ENCODE data around the gene PGBD5.

PGBD5 gene

DNA sequence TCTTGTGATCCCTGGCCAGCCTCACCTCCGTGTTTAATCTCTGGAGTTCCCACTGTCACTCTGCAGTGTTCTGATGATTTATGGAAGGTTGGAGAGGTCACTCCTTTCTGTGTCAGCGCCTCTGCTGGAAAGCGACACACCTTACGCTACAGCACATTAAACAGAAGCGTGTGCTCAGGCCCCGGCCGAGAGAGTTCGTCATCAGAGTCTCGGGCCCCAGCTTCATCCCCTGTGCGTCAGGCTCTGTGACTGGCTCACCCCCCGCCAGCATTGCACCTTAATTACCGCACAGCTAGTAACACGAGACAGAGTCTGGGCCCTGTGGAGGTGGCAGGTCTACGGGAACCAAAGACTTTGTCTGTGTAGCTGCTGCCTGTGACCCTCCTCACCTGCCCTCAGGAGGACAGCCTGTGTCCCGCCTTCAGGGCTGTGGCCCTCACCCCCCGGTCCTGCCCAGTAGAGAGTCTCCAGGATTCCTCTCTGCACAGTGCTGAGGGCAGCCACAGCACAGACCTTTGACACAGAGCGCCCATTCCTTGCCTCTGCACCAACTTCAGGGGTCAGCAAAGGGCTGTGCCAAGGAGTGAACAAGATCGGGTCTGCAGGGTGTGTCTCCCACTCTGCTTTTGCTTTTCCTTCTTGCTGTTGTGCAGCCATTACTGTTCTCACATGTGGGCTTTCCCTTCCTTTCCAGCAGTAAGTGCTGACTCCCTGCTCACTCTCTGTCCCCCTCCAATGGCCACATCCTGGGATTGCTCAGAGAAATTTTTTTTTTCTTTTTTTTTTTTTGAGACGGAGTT lies 157.6 kb downstream of the PGBD5 start:
- DNase-seq: peak; percentile 86
- Histone ChIP-seq H3K4me2 (ENCODE audit: low read length, poor library complexity, severe bottlenecking) (no peak overlapping the region), H3K9ac (ENCODE audit: low read length) (no peak overlapping the region), H3K18ac (ENCODE audit: low read depth in 1 of 2, low read length in 2 of 2) (peak overlapping the region; percentile 3 to 46), H2AK5ac (ENCODE audit: low read length, severe bottlenecking) (no peak overlapping the region), H4K8ac (ENCODE audit: low read length) (peak overlapping the region; percentile 82), H3K23ac (ENCODE audit: low read length in 2 of 2) (no peak overlapping the region), H3K27ac (ENCODE audit: low read length, poor library complexity, severe bottlenecking) (no peak overlapping the region), H3K4ac (ENCODE audit: low read depth in 1 of 2, low read length in 2 of 2) (no peak overlapping the region), H4K91ac (ENCODE audit: low read length) (peak overlapping the region; percentile 44), H2AFZ (ENCODE audit: low read depth, low read length) (no peak overlapping the region), H3K14ac (ENCODE audit: low read length in 2 of 2) (no peak overlapping the region), H3K9me3 (ENCODE audit: control insufficient read depth, low read length) (no peaks in the 10 kb centered on the region), H2BK5ac (ENCODE audit: low read depth, low read length, poor library complexity, severe bottlenecking) (no peak overlapping the region), H3K4me3 (ENCODE audit: insufficient read depth in 1 of 2, low read depth in 1 of 2, low read length in 2 of 2) (no peak overlapping the region), H3K4me1 (ENCODE audit: control insufficient read depth, insufficient read depth, low read depth, low read length) (peaks cover 7% of the 10 kb centered on the region), H2BK120ac (ENCODE audit: low read depth, low read length) (no peak overlapping the region), H3K79me1 (replicated peaks; ENCODE audit: low read length, poor library complexity, severe bottlenecking) (peaks cover 20% of the 10 kb centered on the region), H3K27me3 (ENCODE audit: control insufficient read depth in 1 of 2, insufficient read depth in 1 of 2, low read length in 2 of 2) (no peaks in the 10 kb centered on the region), H2BK12ac (ENCODE audit: low read length in 2 of 2) (peak overlapping the region in 1 of 2 experiments; percentile 9), H3K36me3 (ENCODE audit: control insufficient read depth in 1 of 2, insufficient read depth in 2 of 2, low read depth in 1 of 2, low read length in 2 of 2) (peaks cover 57 to 64% of the 10 kb centered on the region in 2 experiments), H2BK15ac (ENCODE audit: low read depth, poor library complexity, severe bottlenecking) (no peak overlapping the region)
- WGBS: 78% methylated on average over 18 of the region's 19 CpGs

DNA sequence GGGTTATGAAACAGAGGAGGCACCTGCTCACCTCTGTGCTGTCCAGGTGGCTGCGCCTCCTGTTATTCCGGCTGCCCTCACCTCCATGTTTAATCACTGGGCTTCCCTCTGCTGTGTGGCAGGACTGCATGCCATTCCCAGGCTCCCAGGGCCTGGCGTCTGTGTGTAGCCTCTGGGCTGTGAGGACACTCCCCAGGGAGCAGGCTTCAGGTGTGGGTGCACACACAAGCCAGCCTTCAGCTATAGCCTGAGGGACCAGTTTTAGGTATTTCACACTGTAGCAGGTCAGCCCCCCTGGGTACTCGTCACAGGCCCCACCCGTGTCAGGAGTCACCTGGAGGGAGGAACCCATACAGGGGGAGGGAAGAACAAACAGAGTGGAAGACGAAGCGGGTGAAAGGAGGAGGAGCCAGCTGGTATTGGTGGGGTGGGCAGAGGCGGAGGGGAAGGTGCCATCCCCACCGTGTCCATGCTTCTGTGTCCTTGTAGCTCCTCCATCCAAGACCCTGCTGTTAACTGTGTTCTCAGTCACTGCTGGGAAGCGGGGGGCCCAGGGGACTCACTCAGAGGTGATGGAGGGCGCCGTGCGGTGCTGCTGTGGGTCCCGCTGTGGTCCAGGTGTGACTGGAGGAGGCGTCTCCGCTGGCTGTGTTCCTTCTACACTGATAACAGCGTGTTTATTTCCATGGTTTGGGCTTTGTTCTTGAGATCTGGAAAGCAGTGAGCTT lies 158.6 kb downstream of the PGBD5 start:
- Histone ChIP-seq H3K4ac (ENCODE audit: low read depth in 1 of 2, low read length in 2 of 2) (peak overlapping the region in 1 of 2 experiments; percentile 9), H3K27ac (ENCODE audit: low read length, poor library complexity, severe bottlenecking) (no peak overlapping the region), H4K91ac (ENCODE audit: low read length) (no peak overlapping the region), H2BK120ac (ENCODE audit: low read depth, low read length) (no peak overlapping the region), H3K4me2 (ENCODE audit: low read length, poor library complexity, severe bottlenecking) (no peak overlapping the region), H2BK5ac (ENCODE audit: low read depth, low read length, poor library complexity, severe bottlenecking) (no peak overlapping the region), H2AK5ac (ENCODE audit: low read length, severe bottlenecking) (no peak overlapping the region), H3K4me1 (ENCODE audit: control insufficient read depth, insufficient read depth, low read depth, low read length) (peaks cover 7% of the 10 kb centered on the region), H3K27me3 (ENCODE audit: control insufficient read depth in 1 of 2, insufficient read depth in 1 of 2, low read length in 2 of 2) (no peaks in the 10 kb centered on the region), H3K9ac (ENCODE audit: low read length) (no peak overlapping the region), H3K23ac (ENCODE audit: low read length in 2 of 2) (no peak overlapping the region), H2BK15ac (ENCODE audit: low read depth, poor library complexity, severe bottlenecking) (no peak overlapping the region), H3K36me3 (ENCODE audit: control insufficient read depth in 1 of 2, insufficient read depth in 2 of 2, low read depth in 1 of 2, low read length in 2 of 2) (peaks cover 64 to 71% of the 10 kb centered on the region in 2 experiments), H2AFZ (ENCODE audit: low read depth, low read length) (no peak overlapping the region), H2BK12ac (ENCODE audit: low read length in 2 of 2) (no peak overlapping the region), H3K9me3 (ENCODE audit: control insufficient read depth, low read length) (no peaks in the 10 kb centered on the region), H3K4me3 (ENCODE audit: insufficient read depth in 1 of 2, low read depth in 1 of 2, low read length in 2 of 2) (no peak overlapping the region), H3K79me1 (replicated peaks; ENCODE audit: low read length, poor library complexity, severe bottlenecking) (peaks cover 17% of the 10 kb centered on the region), H4K8ac (ENCODE audit: low read length) (no peak overlapping the region), H3K18ac (ENCODE audit: low read depth in 1 of 2, low read length in 2 of 2) (no peak overlapping the region), H3K14ac (ENCODE audit: low read length in 2 of 2) (no peak overlapping the region)
- WGBS: 96% methylated on average over 17 of the region's 17 CpGs
- DNase-seq: no peak

DNA sequence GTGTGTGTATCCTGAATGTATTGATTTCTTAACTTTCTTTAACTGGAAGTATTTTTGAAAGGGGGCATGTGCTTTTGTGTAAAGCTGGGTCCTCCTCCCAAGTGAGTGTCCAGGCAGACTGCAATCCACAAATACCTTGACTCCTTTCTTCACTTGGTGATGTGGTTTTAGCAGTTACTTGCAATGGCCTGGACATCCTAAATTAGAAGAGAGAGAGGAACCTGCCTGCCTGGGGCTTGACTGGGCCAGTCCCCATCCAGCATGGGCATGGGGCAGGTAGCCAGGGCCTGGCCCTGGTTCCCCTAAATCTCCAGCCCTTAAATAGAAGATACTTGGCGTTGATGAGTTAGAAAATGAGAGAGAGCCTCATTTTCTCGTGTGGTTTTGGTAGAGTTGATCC lies 159.7 kb downstream of the PGBD5 start:
- Histone ChIP-seq H3K36me3 (ENCODE audit: control insufficient read depth in 1 of 2, insufficient read depth in 2 of 2, low read depth in 1 of 2, low read length in 2 of 2) (peaks cover 65 to 75% of the 10 kb centered on the region in 2 experiments), H2AK5ac (ENCODE audit: low read length, severe bottlenecking) (no peak overlapping the region), H2BK12ac (ENCODE audit: low read length in 2 of 2) (no peak overlapping the region), H3K27me3 (ENCODE audit: control insufficient read depth in 1 of 2, insufficient read depth in 1 of 2, low read length in 2 of 2) (no peaks in the 10 kb centered on the region), H3K4me2 (ENCODE audit: low read length, poor library complexity, severe bottlenecking) (no peak overlapping the region), H3K4me1 (ENCODE audit: control insufficient read depth, insufficient read depth, low read depth, low read length) (peaks cover 7% of the 10 kb centered on the region), H4K91ac (ENCODE audit: low read length) (no peak overlapping the region), H3K4me3 (ENCODE audit: insufficient read depth in 1 of 2, low read depth in 1 of 2, low read length in 2 of 2) (no peak overlapping the region), H3K9ac (ENCODE audit: low read length) (no peak overlapping the region), H3K27ac (ENCODE audit: low read length, poor library complexity, severe bottlenecking) (no peak overlapping the region), H3K9me3 (ENCODE audit: control insufficient read depth, low read length) (no peaks in the 10 kb centered on the region), H2BK5ac (ENCODE audit: low read depth, low read length, poor library complexity, severe bottlenecking) (no peak overlapping the region), H4K8ac (ENCODE audit: low read length) (no peak overlapping the region), H3K23ac (ENCODE audit: low read length in 2 of 2) (no peak overlapping the region), H3K14ac (ENCODE audit: low read length in 2 of 2) (no peak overlapping the region), H2AFZ (ENCODE audit: low read depth, low read length) (no peak overlapping the region), H2BK15ac (ENCODE audit: low read depth, poor library complexity, severe bottlenecking) (no peak overlapping the region), H3K79me1 (replicated peaks; ENCODE audit: low read length, poor library complexity, severe bottlenecking) (peaks cover 13% of the 10 kb centered on the region), H2BK120ac (ENCODE audit: low read depth, low read length) (no peak overlapping the region), H3K4ac (ENCODE audit: low read depth in 1 of 2, low read length in 2 of 2) (no peak overlapping the region), H3K18ac (ENCODE audit: low read depth in 1 of 2, low read length in 2 of 2) (no peak overlapping the region)
- no peak for DNase-seq
- WGBS: 50% methylated on average over 2 of the region's 2 CpGs
